ENCODE results near the gene MRPS35.

The MRPS35 gene

DNA sequence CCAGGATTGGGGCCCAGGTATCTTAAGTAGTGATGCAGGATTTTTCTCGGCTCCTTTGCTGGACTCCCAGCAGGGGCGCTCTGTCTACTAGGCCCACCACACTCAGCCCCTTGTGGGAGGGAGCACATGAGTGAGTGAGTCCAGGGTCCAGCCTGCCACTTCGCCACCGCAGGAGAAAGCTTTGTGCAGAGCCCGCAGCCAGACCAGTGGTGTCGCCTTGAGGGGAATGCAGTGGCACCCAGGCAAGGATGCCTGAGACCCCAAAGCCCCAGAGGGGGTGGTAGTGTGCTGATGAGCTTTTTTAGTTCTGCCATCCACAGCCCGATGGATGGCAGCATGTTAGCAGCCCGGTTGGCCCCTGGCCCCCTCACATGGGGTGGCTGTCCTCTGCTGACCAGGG is 5.4 kb upstream of the MRPS35 start:
- no peak overlapping the region for H3K4me3 ChIP-seq (ENCODE audit: control insufficient read depth, low read depth, low read length)
- no peak for TF ChIP-seq CTCF (conservative IDR thresholded peaks at IDR 0.05; ENCODE audit: control insufficient read depth, insufficient read depth, low read depth, low read length)
- no peak for DNase-seq (ENCODE audit: low read depth)

DNA sequence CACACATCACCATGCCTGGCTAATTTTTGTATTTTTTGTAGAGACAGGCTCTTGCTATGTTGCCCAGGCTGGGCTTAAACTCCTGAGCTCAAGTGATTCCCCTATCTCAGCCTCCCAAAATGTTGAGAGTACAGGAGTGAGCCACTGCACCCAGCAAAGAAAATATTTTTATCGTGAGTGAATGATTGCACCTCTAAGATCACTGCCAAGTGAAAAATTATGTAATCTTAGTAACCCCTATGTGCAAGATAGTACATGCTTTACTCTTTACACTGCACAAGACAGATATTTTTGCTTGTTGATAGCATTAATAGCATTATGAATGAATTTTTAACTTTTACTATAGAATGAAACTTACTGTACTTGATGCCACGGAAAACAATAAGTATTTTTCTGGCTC is 3.4 kb upstream of the MRPS35 start:
- H3K4me3 ChIP-seq (ENCODE audit: control insufficient read depth, low read depth, low read length), result no peak overlapping the region
- no peak for DNase-seq (ENCODE audit: low read depth)
- TF ChIP-seq CTCF (conservative IDR thresholded peaks at IDR 0.05; ENCODE audit: control insufficient read depth, insufficient read depth, low read depth, low read length), result no peak

- H3K4me3 ChIP-seq (ENCODE audit: control insufficient read depth, low read depth, low read length), result no peak overlapping the region
- TF ChIP-seq CTCF (conservative IDR thresholded peaks at IDR 0.05; ENCODE audit: control insufficient read depth, insufficient read depth, low read depth, low read length), result no peak
- DNase-seq (ENCODE audit: low read depth), result no peak
These were observed 1.3 kb upstream of the MRPS35 start for GRCh38 chr12:27709212-27709931.

DNA sequence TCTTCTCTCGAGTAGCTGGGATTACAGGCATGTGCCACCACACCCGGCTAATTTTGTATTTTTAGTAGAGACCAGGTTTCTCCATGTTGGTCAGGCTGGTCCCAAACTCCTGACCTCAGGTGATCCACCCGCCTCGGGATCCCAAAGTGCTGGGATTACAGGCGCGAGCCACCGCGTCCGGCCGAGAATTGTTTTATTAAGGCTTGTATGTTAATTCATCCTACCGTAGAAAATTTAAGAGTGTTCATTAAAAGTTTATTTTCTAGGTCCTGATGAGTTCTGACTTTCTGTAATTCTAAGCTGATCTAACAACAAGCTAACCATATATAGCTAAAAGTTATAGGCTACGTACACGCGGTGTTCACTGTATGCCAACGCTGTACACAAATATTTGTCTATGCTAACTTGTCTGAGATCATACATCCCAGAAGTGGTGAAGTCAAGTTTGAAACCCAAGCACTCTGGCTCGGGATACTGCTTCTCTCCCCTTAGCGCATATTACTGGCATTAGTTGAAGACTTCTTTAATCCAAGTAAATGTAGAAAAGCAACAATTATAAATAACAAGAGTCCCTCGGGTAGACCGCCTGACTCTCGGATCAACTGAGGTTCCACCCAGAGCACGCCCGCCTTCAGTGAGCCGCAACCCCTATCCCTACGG is 570 bp upstream of the MRPS35 start:
- peak overlapping the region; percentile 99 for H3K4me3 ChIP-seq (ENCODE audit: control insufficient read depth, low read depth, low read length)
- TF ChIP-seq CTCF (conservative IDR thresholded peaks at IDR 0.05; ENCODE audit: control insufficient read depth, insufficient read depth, low read depth, low read length), result no peak
- peak; percentile 68 for DNase-seq (ENCODE audit: low read depth)

DNA sequence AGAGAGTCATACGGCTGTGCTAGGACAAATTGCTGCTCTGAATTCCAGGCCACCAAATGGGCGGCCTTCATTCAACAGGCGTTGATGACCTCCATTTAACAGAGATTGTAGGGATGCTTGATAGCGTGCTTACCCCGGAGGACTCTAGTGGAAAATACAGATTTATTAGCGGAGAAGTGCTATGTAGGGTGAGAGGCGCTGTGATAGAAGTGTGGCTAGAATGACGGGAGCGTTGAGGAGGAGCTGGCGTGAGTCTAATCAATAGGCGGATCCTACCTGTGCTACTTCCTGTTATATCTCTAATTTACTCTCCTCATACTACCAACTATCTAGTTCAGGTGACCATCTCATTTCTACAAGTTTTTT is 668 bp downstream of the MRPS35 start:
- no peak for TF ChIP-seq CTCF (conservative IDR thresholded peaks at IDR 0.05; ENCODE audit: control insufficient read depth, insufficient read depth, low read depth, low read length)
- H3K4me3 ChIP-seq (ENCODE audit: control insufficient read depth, low read depth, low read length), result peak overlapping the region; percentile 99
- no peak for DNase-seq (ENCODE audit: low read depth)

DNA sequence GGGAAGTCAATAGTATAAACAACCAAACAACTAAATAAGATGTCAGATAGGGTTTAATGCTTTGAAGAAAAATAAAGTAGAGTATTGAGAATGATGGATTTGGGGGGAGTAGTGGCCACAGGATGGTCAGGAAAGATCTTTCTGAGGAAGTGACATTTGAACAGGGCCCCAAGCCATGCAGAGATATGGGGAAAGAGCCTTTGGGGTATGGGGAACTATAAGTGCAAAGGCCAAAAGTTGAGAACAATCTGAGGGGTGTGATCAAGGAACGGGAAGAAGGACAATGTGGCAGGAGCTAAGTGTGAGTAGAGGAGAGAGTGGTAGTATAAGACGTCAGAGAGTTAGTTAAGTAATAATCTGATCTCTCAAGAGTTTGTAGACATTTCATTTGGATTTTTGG is 1.3 kb downstream of the MRPS35 start:
- peak overlapping the region; percentile 99 for H3K4me3 ChIP-seq (ENCODE audit: control insufficient read depth, low read depth, low read length)
- no peak for DNase-seq (ENCODE audit: low read depth)
- no peak for TF ChIP-seq CTCF (conservative IDR thresholded peaks at IDR 0.05; ENCODE audit: control insufficient read depth, insufficient read depth, low read depth, low read length)
